ENCODE measurements around the gene OR4C3. TPM values are rescaled to one million over a fixed set of nuclear protein-coding genes. Genes with fewer than 3 reads are reported as not detected.
"Not testable (repeated sequence)": the region's sequence is repeated elsewhere in the genome, so short reads cannot be mapped to it uniquely, and the experiment has no call there.

OR4C3 gene
- total RNA-seq, 1 donor from 2014 or later: not detected

DNA sequence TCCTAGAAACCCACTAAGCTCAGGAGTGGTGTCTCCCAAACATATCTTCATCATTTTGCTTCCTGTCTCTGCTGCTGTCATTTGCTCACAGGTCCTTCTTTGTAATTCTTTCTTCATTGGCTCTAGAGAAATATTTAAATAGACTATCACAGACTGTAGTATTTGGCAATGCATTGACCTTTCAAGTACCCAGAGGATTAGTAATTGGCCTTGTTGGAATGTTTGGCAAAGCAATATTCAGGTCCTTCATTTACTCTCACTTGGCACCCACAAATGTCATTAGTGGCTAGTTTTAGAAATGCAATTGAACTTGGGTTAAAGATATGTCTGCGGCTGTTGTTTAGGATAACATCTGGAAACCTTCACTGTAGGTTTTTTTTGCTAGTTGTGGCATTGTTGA lies 30.0 kb downstream of the OR4C3 start:
- no peaks in the 10 kb centered on the region for H3K4me1 ChIP-seq (ENCODE audit: insufficient read depth, low read length)
- H3K36me3 Mint-ChIP-seq (ENCODE audit: low read depth, unreplicated experiment): no peaks in the 10 kb centered on the region
- H4K20me1 ChIP-seq (ENCODE audit: insufficient read depth, low read length): no peaks in the 10 kb centered on the region
- DNase-seq (ENCODE audit: low read depth): no peak
- TF ChIP-seq EZH2 (IDR thresholded peaks at IDR 0.05; ENCODE audit: insufficient read depth, low read length): no peak
- TF ChIP-seq, protein P1, sequence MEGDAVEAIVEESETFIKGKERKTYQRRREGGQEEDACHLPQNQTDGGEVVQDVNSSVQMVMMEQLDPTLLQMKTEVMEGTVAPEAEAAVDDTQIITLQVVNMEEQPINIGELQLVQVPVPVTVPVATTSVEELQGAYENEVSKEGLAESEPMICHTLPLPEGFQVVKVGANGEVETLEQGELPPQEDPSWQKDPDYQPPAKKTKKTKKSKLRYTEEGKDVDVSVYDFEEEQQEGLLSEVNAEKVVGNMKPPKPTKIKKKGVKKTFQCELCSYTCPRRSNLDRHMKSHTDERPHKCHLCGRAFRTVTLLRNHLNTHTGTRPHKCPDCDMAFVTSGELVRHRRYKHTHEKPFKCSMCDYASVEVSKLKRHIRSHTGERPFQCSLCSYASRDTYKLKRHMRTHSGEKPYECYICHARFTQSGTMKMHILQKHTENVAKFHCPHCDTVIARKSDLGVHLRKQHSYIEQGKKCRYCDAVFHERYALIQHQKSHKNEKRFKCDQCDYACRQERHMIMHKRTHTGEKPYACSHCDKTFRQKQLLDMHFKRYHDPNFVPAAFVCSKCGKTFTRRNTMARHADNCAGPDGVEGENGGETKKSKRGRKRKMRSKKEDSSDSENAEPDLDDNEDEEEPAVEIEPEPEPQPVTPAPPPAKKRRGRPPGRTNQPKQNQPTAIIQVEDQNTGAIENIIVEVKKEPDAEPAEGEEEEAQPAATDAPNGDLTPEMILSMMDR (IDR thresholded peaks at IDR 0.05; ENCODE audit: insufficient read depth, low read depth, low read length): no peak
- H3K27ac ChIP-seq (ENCODE audit: low read depth, low read length): no peak overlapping the region
- H3K9ac ChIP-seq (ENCODE audit: low read length): no peak overlapping the region
- no peaks in the 10 kb centered on the region for H3K4me1 Mint-ChIP-seq (ENCODE audit: low read depth, unreplicated experiment)
- H2AFZ ChIP-seq (ENCODE audit: low read depth, low read length): no peak overlapping the region
- H3K27me3 Mint-ChIP-seq (ENCODE audit: low read depth, unreplicated experiment): no peaks in the 10 kb centered on the region
- H3K36me3 ChIP-seq (ENCODE audit: insufficient read depth, low read length): no peaks in the 10 kb centered on the region
- H3K27ac Mint-ChIP-seq (ENCODE audit: unreplicated experiment): no peak overlapping the region
- H3K27me3 ChIP-seq (ENCODE audit: insufficient read depth, low read length): no peaks in the 10 kb centered on the region
- no peaks in the 10 kb centered on the region for H3K79me2 ChIP-seq (ENCODE audit: insufficient read depth, low read length)
- H3K4me3 ChIP-seq (ENCODE audit: insufficient read depth, low read depth, low read length): no peak overlapping the region
- no peak overlapping the region for H3K4me2 ChIP-seq (ENCODE audit: low read length)
- H3K4me3 Mint-ChIP-seq (ENCODE audit: unreplicated experiment): no peak overlapping the region
- peaks cover 3% of the 10 kb centered on the region for H3K9me3 ChIP-seq (ENCODE audit: insufficient read depth, low read depth, low read length)
- peaks cover 6% of the 10 kb centered on the region for H3K9me3 Mint-ChIP-seq (ENCODE audit: unreplicated experiment)
- no peak for FAIRE-seq

DNA sequence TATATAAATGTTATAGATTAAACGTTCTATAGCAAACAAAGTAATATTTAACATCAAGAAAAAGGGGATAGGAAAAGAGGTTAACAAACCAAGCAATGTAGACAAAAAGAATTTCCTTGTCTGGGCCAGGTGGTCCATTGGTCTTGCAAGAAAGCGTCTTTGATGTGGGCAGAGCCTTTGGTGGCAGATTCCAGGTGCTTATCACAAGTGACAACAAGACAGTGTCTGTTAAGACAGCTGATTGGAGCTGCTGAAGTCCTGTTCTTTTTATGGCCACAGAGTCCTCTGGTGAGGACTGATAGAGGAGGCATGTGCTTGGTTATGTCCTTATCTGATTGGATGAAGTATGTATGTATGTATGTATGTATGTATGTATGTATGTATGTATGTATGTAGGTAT lies 36.6 kb downstream of the OR4C3 start:
- not testable (repeated sequence) for H4K20me1 ChIP-seq (ENCODE audit: insufficient read depth, low read length); H3K9ac ChIP-seq (ENCODE audit: low read length); H3K9me3 Mint-ChIP-seq (ENCODE audit: unreplicated experiment); H3K4me1 ChIP-seq (ENCODE audit: insufficient read depth, low read length); H3K4me1 Mint-ChIP-seq (ENCODE audit: low read depth, unreplicated experiment); H3K36me3 ChIP-seq (ENCODE audit: insufficient read depth, low read length); H3K9me3 ChIP-seq (ENCODE audit: insufficient read depth, low read depth, low read length); H3K27ac ChIP-seq (ENCODE audit: low read depth, low read length); H3K79me2 ChIP-seq (ENCODE audit: insufficient read depth, low read length); H3K4me3 Mint-ChIP-seq (ENCODE audit: unreplicated experiment); H3K4me2 ChIP-seq (ENCODE audit: low read length); H3K27me3 ChIP-seq (ENCODE audit: insufficient read depth, low read length); DNase-seq (ENCODE audit: low read depth); H2AFZ ChIP-seq (ENCODE audit: low read depth, low read length); H3K27me3 Mint-ChIP-seq (ENCODE audit: low read depth, unreplicated experiment); H3K27ac Mint-ChIP-seq (ENCODE audit: unreplicated experiment); FAIRE-seq; H3K36me3 Mint-ChIP-seq (ENCODE audit: low read depth, unreplicated experiment); H3K4me3 ChIP-seq (ENCODE audit: insufficient read depth, low read depth, low read length)

DNA sequence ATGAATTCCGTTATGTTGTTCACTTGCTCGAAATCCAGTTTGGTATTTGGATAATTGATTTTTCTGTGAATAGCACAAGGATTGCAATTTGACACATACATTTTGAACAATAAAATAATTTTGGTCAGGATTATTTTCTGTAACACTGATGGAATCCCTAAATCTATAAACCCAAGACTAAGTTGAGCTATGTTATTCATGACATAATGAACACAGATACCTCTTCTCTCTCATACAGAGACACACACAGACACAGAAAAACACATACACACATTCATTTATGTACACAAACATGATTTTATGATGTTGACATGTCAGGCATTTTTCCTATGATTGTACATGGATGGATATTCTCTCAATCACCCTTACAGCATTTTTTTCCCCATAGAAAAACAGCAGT lies 41.6 kb downstream of the OR4C3 start, which contains the start of gene OR4C5:
TSS of gene OR4C5 (minus strand) at position 101 of the 400 bp plus-strand sequence. CDS start at position 101, 0 bp downstream.
- no peak within 1 kb of the TSS for H3K4me3 ChIP-seq (ENCODE audit: insufficient read depth, low read depth, low read length)
- H3K27ac Mint-ChIP-seq (ENCODE audit: unreplicated experiment): no peak within 1 kb of the TSS
- H3K79me2 ChIP-seq (ENCODE audit: insufficient read depth, low read length): no peaks in the 10 kb centered on the region
- no peak for DNase-seq (ENCODE audit: low read depth)
- peaks cover under 1% of the 10 kb centered on the region for H3K9me3 Mint-ChIP-seq (ENCODE audit: unreplicated experiment)
- H3K27ac ChIP-seq (ENCODE audit: low read depth, low read length): no peak within 1 kb of the TSS
- H3K36me3 ChIP-seq (ENCODE audit: insufficient read depth, low read length): no peaks in the 10 kb centered on the region
- no peaks in the 10 kb centered on the region for H3K9me3 ChIP-seq (ENCODE audit: insufficient read depth, low read depth, low read length)
- peak; percentile 13 for FAIRE-seq
- H3K27me3 Mint-ChIP-seq (ENCODE audit: low read depth, unreplicated experiment): no peaks in the 10 kb centered on the region
- no peaks in the 10 kb centered on the region for H4K20me1 ChIP-seq (ENCODE audit: insufficient read depth, low read length)
- TF ChIP-seq, protein P1 (IDR thresholded peaks at IDR 0.05; ENCODE audit: insufficient read depth, low read depth, low read length): no peak
- TF ChIP-seq EZH2 (IDR thresholded peaks at IDR 0.05; ENCODE audit: insufficient read depth, low read length): no peak
- H3K27me3 ChIP-seq (ENCODE audit: insufficient read depth, low read length): no peaks in the 10 kb centered on the region
- no peak within 1 kb of the TSS for H3K4me2 ChIP-seq (ENCODE audit: low read length)
- no peaks in the 10 kb centered on the region for H3K36me3 Mint-ChIP-seq (ENCODE audit: low read depth, unreplicated experiment)
- no peak within 1 kb of the TSS for H3K4me3 Mint-ChIP-seq (ENCODE audit: unreplicated experiment)
- H3K4me1 Mint-ChIP-seq (ENCODE audit: low read depth, unreplicated experiment): no peaks in the 10 kb centered on the region
- no peaks in the 10 kb centered on the region for H3K4me1 ChIP-seq (ENCODE audit: insufficient read depth, low read length)
- H3K9ac ChIP-seq (ENCODE audit: low read length): no peak within 1 kb of the TSS
- H2AFZ ChIP-seq (ENCODE audit: low read depth, low read length): no peak within 1 kb of the TSS

Other genes with a start within 250 kb of the OR4C3 start
- not detected in 2 replicates for gene OR4B1, start 108.1 kb upstream of the OR4C3 start, total RNA-seq
- not detected in 2 replicates for gene OR4X2, start 79.8 kb upstream of the OR4C3 start, total RNA-seq
- gene OR4X1, start 61.1 kb upstream of the OR4C3 start, total RNA-seq: not detected in 2 replicates
- not detected in 2 replicates for gene OR4S1, start 18.7 kb upstream of the OR4C3 start, total RNA-seq
- gene OR4C5, start 41.5 kb downstream of the OR4C3 start, total RNA-seq: not detected in 2 replicates
- not detected in 2 replicates for gene OR4A47, start 163.9 kb downstream of the OR4C3 start, total RNA-seq

All from astrocyte (in vitro differentiated cells and primary cell).